H9 (cell line): ENCODE data around the gene HEMGN. TPM values are rescaled to one million over a fixed set of nuclear protein-coding genes. Genes with fewer than 3 reads are reported as not detected.

Experiments used
- DNase-seq: peaks from one replicate; pipeline ENCODE4 v3.0.0-alpha.2; 2017
- H2AFZ ChIP-seq: one replicate; pipeline ENCODE4 v1.6.1; 2013; ENCODE audit warnings: mild to moderate bottlenecking, low read length, control low read depth, moderate library complexity
- H2AK5ac ChIP-seq: 2 replicates; pipeline ENCODE4 v1.6.1; 2013; ENCODE audit warnings: low read length, control low read depth, mixed read lengths; ENCODE audit not compliant: insufficient read length
- H2BK120ac ChIP-seq: one replicate; pipeline ENCODE4 v1.6.1; 2013; ENCODE audit warnings: low read depth, mild to moderate bottlenecking, low read length, control low read depth, inconsistent platforms; ENCODE audit not compliant: poor library complexity, severe bottlenecking
- H2BK12ac ChIP-seq: 2 replicates; pipeline ENCODE4 v1.6.1; 2013; ENCODE audit warnings: low read length, control low read depth, mixed read lengths, low read depth; ENCODE audit not compliant: insufficient read length
- H2BK15ac ChIP-seq: 2 replicates; pipeline ENCODE4 v1.6.1; 2013; ENCODE audit warnings: low read depth, low read length, control low read depth
- H2BK20ac ChIP-seq: one replicate; pipeline ENCODE4 v1.6.1; 2013; ENCODE audit warnings: low read depth, mild to moderate bottlenecking, low read length, control low read depth, inconsistent platforms; ENCODE audit not compliant: poor library complexity, severe bottlenecking
- H2BK5ac ChIP-seq: 2 replicates; pipeline ENCODE4 v1.6.1; 2013; ENCODE audit warnings: low read length, control low read depth, mixed read lengths; ENCODE audit not compliant: insufficient read length
- H3K14ac ChIP-seq: 2 replicates; pipeline ENCODE4 v1.6.1; 2013; ENCODE audit warnings: low read length, control low read depth; ENCODE audit not compliant: insufficient read depth
- H3K18ac ChIP-seq: 2 replicates; pipeline ENCODE4 v1.6.1; 2013; ENCODE audit warnings: low read depth, mild to moderate bottlenecking, mixed read lengths, low read length, control low read depth; ENCODE audit not compliant: insufficient read length
- H3K23ac ChIP-seq: 2 replicates; pipeline ENCODE4 v1.6.1; 2013; ENCODE audit warnings: low read length, control low read depth, mixed read lengths, low read depth; ENCODE audit not compliant: insufficient read length
- H3K23me2 ChIP-seq: 2 replicates; pipeline ENCODE4 v1.6.1; 2013; ENCODE audit warnings: low read depth, mild to moderate bottlenecking, mixed read lengths, low read length, control low read depth; ENCODE audit not compliant: insufficient read length, poor library complexity, severe bottlenecking
- H3K27ac ChIP-seq: 2 replicates; pipeline ENCODE4 v1.5.1; 2013; ENCODE audit warnings: low read length, control low read depth, mixed read lengths, low read depth; ENCODE audit not compliant: insufficient read length
- H3K27me3 ChIP-seq: 2 replicates; pipeline ENCODE4 v1.6.1; 2013; ENCODE audit warnings: low read length, control low read depth, inconsistent platforms; ENCODE audit not compliant: insufficient read depth
- H3K4ac ChIP-seq: 2 replicates; pipeline ENCODE4 v1.6.1; 2013; ENCODE audit warnings: low read depth, mild to moderate bottlenecking, control low read depth, inconsistent platforms, low read length, moderate library complexity
- H3K4me1 ChIP-seq: 2 replicates; pipeline ENCODE4 v1.6.1; 2013; ENCODE audit warnings: low read length, control low read depth, inconsistent platforms; ENCODE audit not compliant: insufficient read depth
- H3K4me2 ChIP-seq: 2 replicates; pipeline ENCODE4 v1.6.1; 2013; ENCODE audit warnings: low read length, control low read depth, mixed read lengths; ENCODE audit not compliant: insufficient read length, insufficient read depth
- H3K56ac ChIP-seq: 2 replicates; pipeline ENCODE4 v1.6.1; 2013; ENCODE audit warnings: low read depth, mild to moderate bottlenecking, mixed read lengths, low read length, control low read depth; ENCODE audit not compliant: insufficient read length
- H3K79me1 ChIP-seq: 2 replicates; pipeline ENCODE4 v1.6.1; 2013; ENCODE audit warnings: low read depth, mild to moderate bottlenecking, moderate library complexity, low read length, control low read depth, inconsistent platforms; ENCODE audit not compliant: insufficient read depth, poor library complexity, severe bottlenecking
- H3K79me2 ChIP-seq: 2 replicates; pipeline ENCODE4 v1.6.1; 2013; ENCODE audit warnings: low read length, control low read depth, inconsistent platforms; ENCODE audit not compliant: insufficient read depth
- H3K9ac ChIP-seq: 2 replicates; pipeline ENCODE4 v1.6.1; 2013; ENCODE audit warnings: low read length, control low read depth, mixed read lengths; ENCODE audit not compliant: insufficient read length; ENCODE audit errors: extremely low read depth
- H3K9me3 ChIP-seq: one replicate; pipeline ENCODE4 v1.6.1; 2013; ENCODE audit warnings: low read depth, low read length, inconsistent platforms; ENCODE audit not compliant: control insufficient read depth
- H3T11ph ChIP-seq: one replicate; pipeline ENCODE4 v1.6.1; 2013; ENCODE audit warnings: mild to moderate bottlenecking, low read length, control low read depth, inconsistent platforms
- H4K20me1 ChIP-seq: one replicate; pipeline ENCODE4 v1.6.1; 2013; ENCODE audit not compliant: control insufficient read depth, insufficient read length, insufficient read depth
- H4K5ac ChIP-seq: 2 replicates; pipeline ENCODE4 v1.6.1; 2013; ENCODE audit warnings: low read depth, mild to moderate bottlenecking, mixed read lengths, low read length, control low read depth; ENCODE audit not compliant: insufficient read length
- H4K8ac ChIP-seq: replicated peaks from 2 replicates; pipeline ENCODE4 v1.6.1; 2013; ENCODE audit warnings: low read length, control low read depth, mixed read lengths, low read depth; ENCODE audit not compliant: insufficient read length
- H4K91ac ChIP-seq: 2 replicates; pipeline ENCODE4 v1.6.1; 2013; ENCODE audit warnings: low read depth, mild to moderate bottlenecking, moderate library complexity, mixed read lengths, low read length, control low read depth; ENCODE audit not compliant: insufficient read length
- H3K27ac Mint-ChIP-seq, 3 experiments: 2 replicates in 2 of 3; 3 replicates in 1 of 3; pipeline ENCODE4 v1.8.0; 2020 to 2021; ENCODE audit warnings: mixed read lengths in 3 of 3, mild to moderate bottlenecking in 1 of 3, moderate library complexity in 1 of 3
- H3K27me3 Mint-ChIP-seq: 2 replicates; pipeline ENCODE4 v1.8.0; 2021; ENCODE audit warnings: low read depth, mild to moderate bottlenecking, moderate library complexity, mixed read lengths
- H3K36me3 Mint-ChIP-seq, 3 experiments: 2 replicates in 2 of 3; 3 replicates in 1 of 3; pipeline ENCODE4 v1.8.0; 2020 to 2021; ENCODE audit warnings: low read depth in 3 of 3, mixed read lengths in 3 of 3; ENCODE audit not compliant: insufficient read depth in 1 of 3
- H3K4me1 Mint-ChIP-seq, 2 experiments: 2 replicates each; pipeline ENCODE4 v1.8.0; 2020; ENCODE audit warnings: mixed read lengths in 2 of 2
- H3K4me3 Mint-ChIP-seq, 2 experiments: 2 replicates in 1 of 2; 3 replicates in 1 of 2; pipeline ENCODE4 v1.8.0; 2020 to 2021; ENCODE audit warnings: mild to moderate bottlenecking in 2 of 2, mixed read lengths in 2 of 2, moderate library complexity in 1 of 2
- H3K9me3 Mint-ChIP-seq, 2 experiments: 2 replicates in 1 of 2; 3 replicates in 1 of 2; pipeline ENCODE4 v1.8.0; 2020; ENCODE audit warnings: mild to moderate bottlenecking in 2 of 2, mixed read lengths in 2 of 2, moderate library complexity in 1 of 2
- CTCF ChIP-seq: fragments of 200-600 bp; sonication (generic); conservative IDR thresholded peaks from 3 replicates; pipeline ENCODE4 v1.8.0; 2021; ENCODE audit warnings: antibody characterized with exemption, mild to moderate bottlenecking
- WGBS: extraction: QIAGEN DNeasy Blood & Tissue Kit; methylation state at CpG from one replicate; pipeline ENCODE4 v1.1.7; 2013; ENCODE audit warnings: missing lambda C conversion rate, low lambda C conversion rate, mixed read lengths; ENCODE audit not compliant: insufficient read length; ENCODE audit errors: extremely low coverage; 5-methylcytosine and 5-hydroxymethylcytosine counted together
- total RNA-seq: library from RNA; stranded (reverse); gene quantifications from 2 replicates; pipeline ENCODE4 v1.2.1, GENCODE V29; 2021

HEMGN gene
- total RNA-seq, 1 experiment from 2014 or later = not detected

- Mint-ChIP-seq H3K36me3 (no peaks in the 10 kb centered on the region), H3K4me1 (no peaks in the 10 kb centered on the region), H3K27me3 (peaks cover 52% of the 10 kb centered on the region), H3K4me3 (no peak overlapping the region), H3K27ac (no peak overlapping the region; a peak in 1 of 7 replicates), H3K9me3 (no peaks in the 10 kb centered on the region)
- Histone ChIP-seq H4K8ac (no peak overlapping the region), H4K91ac (no peak overlapping the region), H3K56ac (no peak overlapping the region), H3K9me3 (no peaks in the 10 kb centered on the region), H3K79me2 (no peaks in the 10 kb centered on the region), H2BK20ac (no peak overlapping the region), H3T11ph (no peak overlapping the region), H2BK12ac (no peak overlapping the region), H3K4me1 (no peaks in the 10 kb centered on the region), H3K14ac (no peak overlapping the region), H2BK15ac (no peak overlapping the region), H2BK120ac (no peak overlapping the region), H3K27ac (no peak overlapping the region), H3K27me3 (no peaks in the 10 kb centered on the region; the same call in 1 of the 2 replicates), H3K4ac (no peak overlapping the region), H3K79me1 (no peaks in the 10 kb centered on the region), H2BK5ac (no peak overlapping the region), H2AK5ac (no peak overlapping the region), H2AFZ (no peak overlapping the region), H3K23me2 (no peaks in the 10 kb centered on the region), H4K5ac (no peak overlapping the region), H3K4me2 (no peak overlapping the region), H3K18ac (no peak overlapping the region), H4K20me1 (no peaks in the 10 kb centered on the region), H3K9ac (no peak overlapping the region), H3K23ac (no peak overlapping the region)
- no peak for DNase-seq
- WGBS = no CpG with 5 or more reads among the region's 1 CpG
- TF ChIP-seq CTCF = no peak
Measured at GRCh38 chr9:97935276-97935675, 2.7 kb downstream of the HEMGN start.
